H1 (cell line): ENCODE data around the gene MAPRE3. TPM values are rescaled to one million over a fixed set of nuclear protein-coding genes. Genes with fewer than 3 reads are reported as not detected.

Experiments
- CTCF ChIA-PET: fragments of 300-600 bp; sonication (Branson Sonifier 250); formaldehyde crosslinking; loops from one replicate; lab custom pipeline; 2021; ENCODE audit not compliant: partially characterized antibody; lab: Charles Lee
- POLR2A ChIA-PET: fragments of 300-600 bp; sonication (Branson Sonifier 250); formaldehyde crosslinking; loops from one replicate; lab custom pipeline; 2021; ENCODE audit warnings: inconsistent platforms; ENCODE audit not compliant: partially characterized antibody; lab: Charles Lee
- DNase-seq, 2 experiments: peaks; one replicate each; pipeline versions ENCODE4 v3.0.0 to v3.0.0-alpha.2; 2010 to 2022; ENCODE audit warnings: low spot score in 2 of 2, low read depth in 1 of 2, mixed read lengths in 1 of 2
- FAIRE-seq: peaks from 2 replicates; lab custom pipeline; 2011; peaks lifted over from hg19 to GRCh38; lab: Jason Lieb, UNC
- H2AFZ ChIP-seq: 2 replicates; pipeline ENCODE4 v1.8.1; 2012; ENCODE audit warnings: low read length, inconsistent platforms
- H2AK5ac ChIP-seq: 2 replicates; pipeline ENCODE4 v1.6.1; 2013; ENCODE audit warnings: low read depth, low read length
- H2BK120ac ChIP-seq: replicated peaks from 2 replicates; pipeline ENCODE3; 2013; ENCODE audit warnings: low read depth, low read length, inconsistent platforms
- H2BK12ac ChIP-seq: 2 replicates; pipeline ENCODE4 v1.6.1; 2013; ENCODE audit warnings: low read depth, low read length
- H2BK15ac ChIP-seq: 2 replicates; pipeline ENCODE4 v1.6.1; 2013; ENCODE audit warnings: low read length
- H2BK20ac ChIP-seq: 2 replicates; pipeline ENCODE4 v1.6.1; 2013; ENCODE audit warnings: low read length
- H2BK5ac ChIP-seq: 2 replicates; pipeline ENCODE4 v1.6.1; 2013; ENCODE audit warnings: low read depth, low read length
- H3K14ac ChIP-seq: 2 replicates; pipeline ENCODE4 v1.6.1; 2013; ENCODE audit warnings: inconsistent platforms; ENCODE audit not compliant: insufficient read length
- H3K18ac ChIP-seq: 2 replicates; pipeline ENCODE4 v1.6.1; 2013; ENCODE audit warnings: low read length; ENCODE audit errors: extremely low read depth
- H3K23ac ChIP-seq: 2 replicates; pipeline ENCODE4 v1.6.1; 2013; ENCODE audit warnings: inconsistent platforms; ENCODE audit not compliant: insufficient read length
- H3K23me2 ChIP-seq: 2 replicates; pipeline ENCODE4 v1.6.1; 2013; ENCODE audit warnings: low read depth, low read length
- H3K27ac ChIP-seq: 2 replicates; pipeline ENCODE4 v1.6.1; 2011; ENCODE audit warnings: low read depth, low read length, inconsistent platforms
- H3K27me3 ChIP-seq, 4 experiments: replicated peaks in 1 of 4; 1 replicate in 1 of 4; 2 replicates in 3 of 4; pipeline versions ENCODE4 v1.6.1 to v1.8.1; 2011 to 2013; ENCODE audit warnings: low read length in 3 of 4, mild to moderate bottlenecking in 3 of 4, inconsistent platforms in 2 of 4, mixed read lengths in 2 of 4, moderate library complexity in 1 of 4; ENCODE audit not compliant: control insufficient read depth in 3 of 4, insufficient read depth in 3 of 4; ENCODE audit errors: extremely low read depth in 1 of 4
- H3K36me3 ChIP-seq, 4 experiments: 2 replicates each; pipeline versions ENCODE4 v1.6.1 to v1.8.1; 2011 to 2013; ENCODE audit warnings: mild to moderate bottlenecking in 4 of 4, low read length in 3 of 4, moderate library complexity in 2 of 4, control low read depth in 1 of 4, inconsistent platforms in 1 of 4; ENCODE audit not compliant: insufficient read depth in 4 of 4, control insufficient read depth in 2 of 4
- H3K4ac ChIP-seq: replicated peaks from 2 replicates; pipeline ENCODE3; 2013; ENCODE audit warnings: low read length, low read depth, mixed read lengths, inconsistent platforms; ENCODE audit not compliant: insufficient read length
- H3K4me1 ChIP-seq, 4 experiments: replicated peaks in 1 of 4; 1 replicate in 1 of 4; 2 replicates in 3 of 4; pipeline versions ENCODE4 v1.6.1 to v1.8.1; 2011 to 2013; ENCODE audit warnings: low read length in 3 of 4, inconsistent platforms in 2 of 4, mixed read lengths in 1 of 4; ENCODE audit not compliant: insufficient read depth in 4 of 4, control insufficient read depth in 3 of 4
- H3K4me2 ChIP-seq, 2 experiments: 2 replicates each; pipeline versions ENCODE4 v1.6.1 to v1.8.1; 2011 to 2013; ENCODE audit warnings: low read depth in 2 of 2, low read length in 2 of 2, control low read depth in 1 of 2, inconsistent platforms in 1 of 2, mild to moderate bottlenecking in 1 of 2; ENCODE audit not compliant: insufficient read depth in 1 of 2
- H3K4me3 ChIP-seq, 4 experiments: fragments of 200-600, 300-600 bp in 1 of 4; sonication (generic), shearing (Covaris generic), sonication (Bioruptor Twin) in 1 of 4; 2 replicates each; pipeline versions ENCODE4 v1.5.1 to v1.8.1; 2011 to 2016; ENCODE audit warnings: low read length in 4 of 4, low read depth in 3 of 4, control low read depth in 2 of 4, inconsistent platforms in 2 of 4, mild to moderate bottlenecking in 2 of 4, mixed read lengths in 1 of 4, moderate library complexity in 1 of 4; ENCODE audit not compliant: insufficient read depth in 2 of 4; ENCODE audit errors: extremely low read depth in 1 of 4
- H3K56ac ChIP-seq: replicated peaks from 2 replicates; pipeline ENCODE3; 2013; ENCODE audit warnings: low read depth, mild to moderate bottlenecking, mixed read lengths, low read length, inconsistent platforms; ENCODE audit not compliant: insufficient read length
- H3K79me1 ChIP-seq: 2 replicates; pipeline ENCODE4 v1.6.1; 2013; ENCODE audit warnings: low read depth, low read length, control low read depth
- H3K79me2 ChIP-seq, 2 experiments: 2 replicates each; pipeline versions ENCODE4 v1.6.1 to v1.8.1; 2012 to 2013; ENCODE audit warnings: low read length in 2 of 2, mild to moderate bottlenecking in 2 of 2, inconsistent platforms in 1 of 2; ENCODE audit not compliant: insufficient read depth in 2 of 2, control insufficient read depth in 1 of 2
- H3K9ac ChIP-seq, 4 experiments: replicated peaks in 1 of 4; 1 replicate in 1 of 4; 2 replicates in 3 of 4; pipeline versions ENCODE4 v1.6.1 to v1.8.1; 2011 to 2013; ENCODE audit warnings: low read depth in 3 of 4, low read length in 3 of 4, control low read depth in 2 of 4, mild to moderate bottlenecking in 2 of 4, moderate library complexity in 2 of 4, inconsistent platforms in 1 of 4; ENCODE audit errors: extremely low read depth in 1 of 4
- H3K9me3 ChIP-seq, 2 experiments: 2 replicates each; pipeline versions ENCODE4 v1.6.1 to v1.8.1; 2012 to 2013; ENCODE audit warnings: mild to moderate bottlenecking in 2 of 2, moderate library complexity in 2 of 2, control low read depth in 1 of 2, inconsistent platforms in 1 of 2, low read depth in 1 of 2, low read length in 1 of 2, mixed read lengths in 1 of 2; ENCODE audit not compliant: insufficient read depth in 2 of 2
- H4K20me1 ChIP-seq, 2 experiments: replicated peaks in 1 of 2; 2 replicates each; pipeline versions ENCODE3 to v1.8.1; 2011 to 2013; ENCODE audit warnings: inconsistent platforms in 2 of 2, low read length in 2 of 2, mild to moderate bottlenecking in 1 of 2; ENCODE audit not compliant: insufficient read depth in 2 of 2, control insufficient read depth in 1 of 2
- H4K5ac ChIP-seq: 2 replicates; pipeline ENCODE4 v1.6.1; 2013; ENCODE audit warnings: low read length, low read depth, mixed read lengths, inconsistent platforms; ENCODE audit not compliant: insufficient read length
- H4K8ac ChIP-seq: 2 replicates; pipeline ENCODE4 v1.8.0; 2013; ENCODE audit warnings: mild to moderate bottlenecking, moderate library complexity, low read length, inconsistent platforms; ENCODE audit not compliant: insufficient read depth; ENCODE audit errors: extremely low read depth
- H4K91ac ChIP-seq: replicated peaks from 2 replicates; pipeline ENCODE3; 2013; ENCODE audit warnings: low read length, mixed read lengths, inconsistent platforms; ENCODE audit not compliant: insufficient read length
- CBX8 ChIP-seq: fragments of 300-800, 300-1000 bp; sonication (generic); IDR thresholded peaks from 2 replicates; pipeline ENCODE4 v1.7.1; 2016; ENCODE audit warnings: low read depth, low read length, borderline replicate concordance
- HDAC2 ChIP-seq, 2 experiments: fragments of 300-600 bp in 1 of 2; sonication (generic) in 1 of 2; IDR thresholded peaks; 2 replicates each; pipeline ENCODE4 v1.6.1; 2011 to 2012; ENCODE audit warnings: low read depth in 2 of 2, low read length in 2 of 2, mild to moderate bottlenecking in 2 of 2, moderate library complexity in 2 of 2, borderline replicate concordance in 1 of 2, inconsistent platforms in 1 of 2
- PHF8 ChIP-seq: fragments of 200-600 bp; sonication (generic); conservative IDR thresholded peaks from 2 replicates; pipeline ENCODE4 v1.7.1; 2012; ENCODE audit warnings: low read depth, mild to moderate bottlenecking, inconsistent platforms, low read length, moderate library complexity
- RBBP5 ChIP-seq: IDR thresholded peaks from 2 replicates; pipeline ENCODE4 v1.7.1; 2012; ENCODE audit warnings: low read depth, mild to moderate bottlenecking, inconsistent platforms, low read length, moderate library complexity, borderline replicate concordance
- RFX5 ChIP-seq: IDR thresholded peaks from 2 replicates; pipeline ENCODE4 v1.6.1; 2011; ENCODE audit warnings: low read depth, low read length, improper control_type of control experiment, borderline replicate concordance
- SAP30 ChIP-seq: fragments of 300-600 bp; sonication (generic); IDR thresholded peaks from 2 replicates; pipeline ENCODE4 v1.7.1; 2012; ENCODE audit warnings: low read length, moderate library complexity, mild to moderate bottlenecking, inconsistent platforms; ENCODE audit not compliant: insufficient read depth, insufficient replicate concordance
- WGBS, 2 experiments: shearing (Covaris generic) in 1 of 2; methylation state at CpG; one replicate each; pipeline versions ENCODE4 v1.1.6 to v1.1.7; 2013 to 2015; ENCODE audit warnings: low lambda C conversion rate in 2 of 2, mixed read lengths in 2 of 2, inconsistent platforms in 1 of 2, low coverage in 1 of 2, missing lambda C conversion rate in 1 of 2; ENCODE audit not compliant: insufficient replicate concordance in 2 of 2, insufficient coverage in 1 of 2, insufficient read length in 1 of 2; ENCODE audit errors: extremely low coverage in 1 of 2, missing lambda C conversion rate in 1 of 2; 5-methylcytosine and 5-hydroxymethylcytosine counted together
- long read RNA-seq, 2 experiments: library from RNA in 1 of 2; library from capped mRNA in 1 of 2; stranded (forward); transcript quantifications; one replicate each; pipeline ENCODE4 v2.0.0, GENCODE V29; 2021; ENCODE audit warnings: inconsistent platforms in 1 of 2
- polyA minus RNA-seq, 3 experiments: library from RNA; depleted of rRNA, polyadenylated mRNA; stranded (reverse); fragments of >200 nt; gene quantifications; 1 replicate in 2 of 3; 2 replicates in 1 of 3; pipeline ENCODE4 v1.2.3, GENCODE V29; 2011
- polyA plus RNA-seq, 7 experiments: library from polyadenylated mRNA; depleted of rRNA in 3 of 7; stranded (reverse) in 5 of 7; unstranded in 2 of 7; fragments of >200 nt in 5 of 7; fragments of 200-250 nt in 2 of 7; gene quantifications; 1 replicate in 5 of 7; 2 replicates in 1 of 7; 4 replicates in 1 of 7; pipeline versions ENCODE4 v1.2.1 to v1.2.3, GENCODE V29; 2011 to 2013; ENCODE audit warnings: missing spikeins in 2 of 7, mixed read lengths in 2 of 7
- total RNA-seq: library from RNA; stranded (reverse); fragmentation: NEBNext Ultra II Directional; extraction: Animal tissue kit (Norgen Biotek cat#: 25700); gene quantifications from 2 replicates; pipeline ENCODE4 v1.2.1, GENCODE V29; 2021
- TF ChIP-seq, protein P1 (sequence below): IDR thresholded peaks from 2 replicates; pipeline ENCODE4 v1.6.1; 2012; ENCODE audit warnings: inconsistent platforms

The MAPRE3 gene
- 6.6 and 7.5 TPM in 2 replicates for total RNA-seq
- 4.9 and 8.9 TPM in 2 replicates for polyA plus RNA-seq (2011; rRNA removed)
- polyA plus RNA-seq (2011; cell fraction: cytosol; rRNA removed): 6.7 TPM
- polyA plus RNA-seq (2011; cell fraction: nucleus; rRNA removed): 32.7 TPM
- 7.2 to 11.0 TPM (median 9.3 TPM) in 4 replicates for polyA plus RNA-seq (2012, experiment 1 of 2)
- 7.4 TPM for polyA plus RNA-seq (2012, experiment 2 of 2)
- polyA plus RNA-seq (2013, experiment 1 of 2): 3.5 TPM
- polyA plus RNA-seq (2013, experiment 2 of 2): 3.6 TPM
- polyA minus RNA-seq (2011; rRNA and poly(A)+ RNA removed): 2.6 and 4.0 TPM in 2 replicates
- 4.4 TPM for polyA minus RNA-seq (2011; cell fraction: cytosol; rRNA and poly(A)+ RNA removed)
- polyA minus RNA-seq (2011; cell fraction: nucleus; rRNA and poly(A)+ RNA removed): 5.1 TPM
- long read RNA-seq, experiment 1, partial matches to known transcripts: 0 of 2 reads
- long read RNA-seq, experiment 1, other reads (novel, unspliced or antisense): 0 of 2 reads
- long read RNA-seq, experiment 2, partial matches to known transcripts: 1 of 2 reads
- long read RNA-seq, experiment 2, other reads (novel, unspliced or antisense): 1 of 2 reads

GRCh38 chr2:26970244-26970927 lies at the start of gene MAPRE3:
Gene MAPRE3 (plus strand): TSS chr2:26970637. CDS start chr2:27022219, 51,582 bp downstream.
- Histone ChIP-seq H3K4ac (no peak within 1 kb of the TSS), H3K4me2 (peak within 1 kb of the TSS; percentile 81 to 89), H2BK20ac (no peak within 1 kb of the TSS), H2BK5ac (no peak within 1 kb of the TSS; the same call in 1 of the 2 replicates), H2AFZ (peak within 1 kb of the TSS; percentile 92), H4K20me1 (no peaks in the 10 kb centered on the region), H3K79me1 (no peaks in the 10 kb centered on the region), H3K18ac (no peak within 1 kb of the TSS), H4K91ac (no peak within 1 kb of the TSS), H4K5ac (no peak within 1 kb of the TSS), H3K4me1 (peaks cover 0 to 6% (median 4%) of the 10 kb centered on the region in 4 experiments; a peak in 5 of 7 replicates), H3K4me3 (peak within 1 kb of the TSS; percentile 63 to 95 (median 90)), H2BK15ac (0 out of 2 replicates have a peak within 1 kb of the TSS, but pooled peaks have one; percentile 16), H3K14ac (no peak within 1 kb of the TSS), H4K8ac (no peak within 1 kb of the TSS; the same call in 1 of the 2 replicates), H3K36me3 (no peaks in the 10 kb centered on the region), H3K56ac (no peak within 1 kb of the TSS), H3K9me3 (no peaks in the 10 kb centered on the region), H3K23me2 (peaks cover 7% of the 10 kb centered on the region), H3K23ac (no peak within 1 kb of the TSS), H3K27ac (no peak within 1 kb of the TSS), H3K27me3 (peaks cover 0 to 16% (median 3%) of the 10 kb centered on the region in 4 experiments; a peak in 4 of 7 replicates), H2BK120ac (no peak within 1 kb of the TSS), H2BK12ac (peak within 1 kb of the TSS; percentile 10; the same call in 1 of the 2 replicates), H3K9ac (peak within 1 kb of the TSS in 2 of 4 experiments; percentile 5 to 46; a peak in 3 of 7 replicates), H2AK5ac (no peak within 1 kb of the TSS), H3K79me2 (no peaks in the 10 kb centered on the region)
- CTCF ChIA-PET: interaction anchor here (0.6 to 21.6 kb wide), 9 partner anchors 9 to 124 kb away, joined by 3 to 416 read pairs (median 5); no protein-coding TSS in a partner anchor
- POLR2A ChIA-PET: interaction anchor here (0.6 to 3.1 kb wide), 18 partner anchors 9 to 333 kb away, joined by 3 to 12 read pairs (median 5); no protein-coding TSS in a partner anchor
- DNase-seq: peak; percentile 90 to 97
- WGBS, 2 experiments: 1% methylated on average over 34 of the region's 69 CpGs; no CpG with 5 or more reads in 1 of the 2 experiments
- FAIRE-seq: peak; percentile 24
- peak; percentile 92 for TF ChIP-seq SAP30
- TF ChIP-seq RFX5: peak; percentile 48; the same call in 1 of the 2 replicates
- peak in 1 of 2 experiments; percentile 48; a peak in 1 of 4 replicates for TF ChIP-seq HDAC2 (IDR thresholded peaks at IDR 0.05; ENCODE audit: borderline replicate concordance in 1 of 2, low read depth in 2 of 2, low read length in 2 of 2)
- TF ChIP-seq, protein P1, sequence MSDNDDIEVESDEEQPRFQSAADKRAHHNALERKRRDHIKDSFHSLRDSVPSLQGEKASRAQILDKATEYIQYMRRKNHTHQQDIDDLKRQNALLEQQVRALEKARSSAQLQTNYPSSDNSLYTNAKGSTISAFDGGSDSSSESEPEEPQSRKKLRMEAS: no peak
- peak; percentile 55 for TF ChIP-seq PHF8
- TF ChIP-seq CBX8: no peak
- 0 out of 2 replicates have a peak, but pooled peaks have one; percentile 34 for TF ChIP-seq RBBP5
